ENCODE measurements around the gene FAM25C. TPM values are rescaled to one million over a fixed set of nuclear protein-coding genes. Genes with fewer than 3 reads are reported as not detected.
"Not testable (repeated sequence)": the region's sequence is repeated elsewhere in the genome, so short reads cannot be mapped to it uniquely, and the experiment has no call there.

The FAM25C gene
- polyA plus RNA-seq, 12 donors: not detected

GRCh38 chr10:47959677-47960076, 39.9 kb downstream of the FAM25C start:
- not testable (repeated sequence) for DNase-seq

GRCh38 chr10:47957158-47957557, 42.4 kb downstream of the FAM25C start:
- DNase-seq: not testable (repeated sequence)

- DNase-seq: not testable (repeated sequence)
Measured at GRCh38 chr10:47947424-47947823, 52.2 kb downstream of the FAM25C start.

Other genes with a start within 250 kb of the FAM25C start
- gene SYT15B, start 236.2 kb downstream of the FAM25C start, polyA plus RNA-seq (ENCODE audit: insufficient read length in 12 of 12): 1 to 10 TPM in 3 of 12 donors, under 1 TPM in 8, not detected in 1; 0.19 to 4.0 (median 0.66) TPM
- gene NPY4R2, start 81.1 kb downstream of the FAM25C start, polyA plus RNA-seq (ENCODE audit: insufficient read length in 12 of 12): under 1 TPM in 3 of 12 donors, not detected in 9; 0.12 to 0.34 (median 0.21) TPM